Activated T-cell treated with anti-CD3 and anti-CD28 coated beads, Interleukin-2, amount 50 U/mL, for 4 hours (primary cell): Measurements from ENCODE around the gene C19orf44. TPM values are rescaled to one million over a fixed set of nuclear protein-coding genes. Genes with fewer than 3 reads are reported as not detected.
"Not testable (repeated sequence)": the region's sequence is repeated elsewhere in the genome, so short reads cannot be mapped to it uniquely, and the experiment has no call there.

ENCODE experiments used
- ATAC-seq, 2 donors: fragments of 200-7000 bp; cut with Tn5 transposase; one replicate each; pipeline ENCODE4 v1.10.0; 2021
- DNase-seq: peaks from one replicate; pipeline ENCODE4 v3.0.0-alpha.2; 2020
- H3K27me3 Mint-ChIP-seq: one replicate; pipeline ENCODE4 v1.8.0; 2021; ENCODE audit warnings: low read depth, mixed read lengths
- H3K36me3 Mint-ChIP-seq: one replicate; pipeline ENCODE4 v1.8.0; 2022; ENCODE audit warnings: mixed read lengths; ENCODE audit not compliant: insufficient read depth
- H3K4me1 Mint-ChIP-seq: one replicate; pipeline ENCODE4 v1.8.0; 2021; ENCODE audit warnings: low read depth, mixed read lengths
- H3K4me3 Mint-ChIP-seq: one replicate; pipeline ENCODE4 v1.8.0; 2021; ENCODE audit warnings: mild to moderate bottlenecking, moderate library complexity, mixed read lengths
- H3K9me3 Mint-ChIP-seq: one replicate; pipeline ENCODE4 v1.8.0; 2021; ENCODE audit warnings: mixed read lengths
- total RNA-seq, 3 donors: library from RNA; stranded (reverse); gene quantifications; one replicate each; pipeline ENCODE4 v1.2.1, GENCODE V29; 2021

C19orf44 gene
- total RNA-seq, 3 donors from 2014 or later: 2.4 to 3.2 (median 2.7) TPM

DNA sequence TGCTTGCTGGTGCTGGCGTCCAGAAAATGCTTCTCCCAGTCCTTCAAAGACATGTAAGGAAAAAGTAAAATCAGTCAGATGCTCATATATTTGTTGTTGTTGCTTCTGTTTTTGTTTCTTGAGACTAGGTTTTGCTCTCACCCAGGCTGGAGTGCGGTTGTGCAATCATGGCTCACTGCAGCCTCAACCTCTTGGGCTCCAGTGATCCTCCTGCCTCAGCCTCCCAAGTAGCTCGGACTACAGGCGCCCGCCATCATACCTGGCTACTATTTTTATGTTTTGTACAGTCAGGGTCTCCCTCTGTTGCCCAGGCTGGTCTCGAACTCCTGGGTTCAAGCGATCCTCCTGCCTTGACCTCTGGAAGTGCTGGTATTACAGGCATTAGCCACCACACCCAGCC lies 13.4 kb upstream of the C19orf44 start:
- Mint-ChIP-seq H3K4me1 (no peaks in the 10 kb centered on the region), H3K4me3 (no peak overlapping the region), H3K9me3 (no peaks in the 10 kb centered on the region), H3K36me3 (no peaks in the 10 kb centered on the region), H3K27me3 (no peaks in the 10 kb centered on the region)
- DNase-seq: no peak
- no peak for ATAC-seq

DNA sequence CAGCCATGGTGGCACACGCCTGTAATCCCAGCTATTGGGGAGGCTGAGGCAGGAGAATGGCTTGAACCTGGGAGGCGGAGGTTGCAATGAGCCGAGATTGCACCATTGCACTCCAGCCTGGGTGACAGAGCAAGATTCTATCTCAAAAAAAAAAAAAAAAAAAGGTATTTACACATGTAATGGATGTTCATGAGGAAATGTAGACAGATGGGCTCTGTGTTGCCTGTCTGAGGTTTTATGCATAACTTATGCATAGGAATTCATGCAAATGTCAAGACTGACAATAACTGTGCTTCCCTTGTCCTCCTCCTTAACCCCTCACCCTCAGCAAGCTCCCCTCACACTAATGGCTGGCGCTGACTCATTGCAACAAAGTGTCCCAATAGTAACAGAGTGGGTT lies 9.7 kb upstream of the C19orf44 start:
- H3K4me1 Mint-ChIP-seq, DNase-seq, H3K36me3 Mint-ChIP-seq, H3K27me3 Mint-ChIP-seq, H3K4me3 Mint-ChIP-seq, H3K9me3 Mint-ChIP-seq, ATAC-seq: not testable (repeated sequence)

DNA sequence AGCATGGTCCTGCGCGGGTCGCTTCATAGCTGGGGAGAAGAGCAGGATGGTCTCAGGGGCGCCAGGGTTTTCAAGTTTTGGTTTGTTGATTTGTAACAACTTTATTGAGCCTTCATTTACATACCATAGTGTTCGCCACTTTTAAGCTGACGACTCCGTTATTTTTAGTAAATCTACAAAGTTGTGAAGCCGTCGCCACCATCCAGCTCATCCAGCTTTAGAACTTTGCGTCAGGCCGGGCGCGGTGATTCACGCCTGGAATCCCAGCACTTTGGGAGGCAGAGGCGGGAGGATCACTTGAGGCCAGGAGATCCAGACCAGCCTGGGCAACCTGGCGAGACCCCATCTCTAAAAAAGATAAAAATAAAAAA lies 404 bp downstream of the C19orf44 start:
- H3K9me3 Mint-ChIP-seq: no peaks in the 10 kb centered on the region
- ATAC-seq (no peak), DNase-seq (no peak)
- peak overlapping the region; percentile 91 for H3K4me3 Mint-ChIP-seq
- no peaks in the 10 kb centered on the region for H3K27me3 Mint-ChIP-seq
- peaks cover 5% of the 10 kb centered on the region for H3K36me3 Mint-ChIP-seq
- H3K4me1 Mint-ChIP-seq: peaks cover 10% of the 10 kb centered on the region

DNA sequence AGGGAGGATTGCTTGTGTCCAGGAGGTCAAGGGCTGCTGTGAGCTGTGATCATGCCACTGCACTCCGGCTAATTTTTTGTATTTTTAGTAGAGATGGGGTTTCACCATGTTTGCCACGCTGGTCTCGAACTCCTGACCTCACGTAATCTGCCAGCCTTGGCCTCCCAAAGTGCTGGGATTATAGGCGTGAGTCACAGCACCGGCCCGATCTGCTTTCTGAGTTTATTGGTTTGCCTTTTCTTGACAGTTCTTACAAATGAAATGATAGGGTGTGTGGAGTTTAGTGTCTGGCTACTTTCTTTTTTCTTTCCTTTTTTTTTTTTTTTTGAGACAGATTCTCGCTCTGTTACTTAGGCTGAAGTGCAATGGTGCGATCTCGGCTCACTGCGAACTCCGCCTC lies 848 bp downstream of the C19orf44 start:
- peak overlapping the region; percentile 91 for H3K4me3 Mint-ChIP-seq
- no peak for DNase-seq
- no peaks in the 10 kb centered on the region for H3K27me3 Mint-ChIP-seq
- peaks cover 5% of the 10 kb centered on the region for H3K36me3 Mint-ChIP-seq
- no peaks in the 10 kb centered on the region for H3K9me3 Mint-ChIP-seq
- peaks cover 10% of the 10 kb centered on the region for H3K4me1 Mint-ChIP-seq
- ATAC-seq: no peak

DNA sequence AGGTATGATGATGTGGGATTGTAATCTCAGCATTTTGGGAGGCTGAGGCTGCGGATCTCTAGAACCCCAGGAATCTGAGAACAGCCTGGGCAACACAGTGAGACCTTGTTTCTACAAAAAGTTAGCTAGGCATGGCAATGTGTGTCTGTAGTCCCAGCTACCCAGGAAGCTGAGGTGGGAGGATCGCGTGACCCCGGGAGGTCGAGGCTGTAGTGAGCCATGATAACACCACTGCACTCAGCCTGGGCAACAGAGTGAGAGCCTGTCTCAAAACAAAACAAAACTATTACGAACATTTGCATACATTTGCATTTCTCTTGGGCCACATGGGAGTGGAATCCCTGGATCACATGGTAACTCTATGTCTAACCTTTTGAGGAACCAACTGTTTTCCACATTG lies 1.6 kb downstream of the C19orf44 start:
- H3K27me3 Mint-ChIP-seq: no peaks in the 10 kb centered on the region
- H3K4me1 Mint-ChIP-seq: peaks cover 10% of the 10 kb centered on the region
- peak overlapping the region; percentile 91 for H3K4me3 Mint-ChIP-seq
- ATAC-seq: no peak
- H3K36me3 Mint-ChIP-seq: peaks cover 8% of the 10 kb centered on the region
- DNase-seq: no peak
- no peaks in the 10 kb centered on the region for H3K9me3 Mint-ChIP-seq

DNA sequence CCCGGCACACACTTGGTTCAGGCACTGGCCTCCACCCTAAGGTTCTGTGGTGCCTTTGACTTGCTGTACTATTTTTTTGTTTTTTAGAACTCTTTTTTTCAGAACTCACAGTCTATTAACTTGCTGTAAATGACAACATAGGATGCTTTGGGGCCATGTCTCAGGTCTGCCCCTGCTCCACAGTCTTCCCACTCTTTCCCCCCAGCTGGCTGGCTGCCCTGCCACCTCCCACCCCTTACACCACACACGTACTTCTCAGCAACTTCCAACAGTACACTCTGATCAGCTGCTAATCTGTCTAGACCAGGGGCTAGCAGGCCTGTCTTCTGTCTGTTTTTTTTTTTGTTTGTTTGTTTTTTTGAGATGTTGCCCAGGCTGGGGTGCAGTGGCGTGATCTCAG lies 8.1 kb downstream of the C19orf44 start:
- DNase-seq (no peak), ATAC-seq (no peak)
- no peaks in the 10 kb centered on the region for H3K9me3 Mint-ChIP-seq
- no peak overlapping the region for H3K4me3 Mint-ChIP-seq
- H3K4me1 Mint-ChIP-seq: no peaks in the 10 kb centered on the region
- H3K27me3 Mint-ChIP-seq: no peaks in the 10 kb centered on the region
- H3K36me3 Mint-ChIP-seq: peaks cover 11% of the 10 kb centered on the region

DNA sequence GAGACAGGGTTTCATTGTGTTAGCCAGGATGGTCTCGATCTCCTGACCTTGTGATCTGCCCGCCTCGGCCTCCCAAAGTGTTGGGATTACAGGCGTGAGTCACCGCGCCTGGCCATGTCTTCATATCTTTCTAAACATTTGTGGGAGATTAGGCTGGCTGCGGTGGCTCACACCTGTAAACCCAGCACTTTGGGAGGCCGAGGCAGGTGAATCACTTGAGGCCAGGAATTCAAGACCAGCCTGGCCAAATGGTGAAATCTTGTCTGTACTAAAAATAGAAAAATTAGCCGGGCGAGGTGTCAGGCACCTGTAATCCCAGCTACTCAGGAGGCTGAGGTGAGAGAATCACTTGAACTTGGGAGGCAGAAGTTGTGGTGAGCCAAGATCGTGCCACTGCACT lies 10.0 kb downstream of the C19orf44 start:
- not testable (repeated sequence) for ATAC-seq, H3K4me1 Mint-ChIP-seq, H3K27me3 Mint-ChIP-seq, H3K36me3 Mint-ChIP-seq, DNase-seq, H3K4me3 Mint-ChIP-seq, H3K9me3 Mint-ChIP-seq

DNA sequence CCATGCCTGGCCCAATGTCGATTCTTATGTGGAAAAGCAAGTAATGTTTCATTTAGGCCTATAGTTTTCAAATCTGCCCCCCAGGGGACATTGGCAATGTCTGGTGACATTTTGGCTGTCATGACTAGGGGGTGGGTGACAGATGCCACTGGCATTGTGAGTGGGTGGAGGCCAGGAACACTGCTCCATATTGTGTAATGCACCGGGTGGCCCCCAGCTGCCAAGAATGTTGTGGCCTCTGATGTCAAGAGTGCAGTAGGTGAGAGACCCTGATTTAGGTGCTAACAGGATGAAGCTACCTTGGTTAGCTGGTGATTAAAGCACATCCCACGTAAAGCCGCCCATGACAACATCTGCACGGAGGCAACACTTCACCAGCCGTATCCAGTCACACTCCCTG lies 10.8 kb downstream of the C19orf44 start:
- no peak for ATAC-seq
- no peaks in the 10 kb centered on the region for H3K27me3 Mint-ChIP-seq
- no peaks in the 10 kb centered on the region for H3K9me3 Mint-ChIP-seq
- H3K4me3 Mint-ChIP-seq: no peak overlapping the region
- peaks cover 8% of the 10 kb centered on the region for H3K36me3 Mint-ChIP-seq
- H3K4me1 Mint-ChIP-seq: no peaks in the 10 kb centered on the region
- DNase-seq: no peak

DNA sequence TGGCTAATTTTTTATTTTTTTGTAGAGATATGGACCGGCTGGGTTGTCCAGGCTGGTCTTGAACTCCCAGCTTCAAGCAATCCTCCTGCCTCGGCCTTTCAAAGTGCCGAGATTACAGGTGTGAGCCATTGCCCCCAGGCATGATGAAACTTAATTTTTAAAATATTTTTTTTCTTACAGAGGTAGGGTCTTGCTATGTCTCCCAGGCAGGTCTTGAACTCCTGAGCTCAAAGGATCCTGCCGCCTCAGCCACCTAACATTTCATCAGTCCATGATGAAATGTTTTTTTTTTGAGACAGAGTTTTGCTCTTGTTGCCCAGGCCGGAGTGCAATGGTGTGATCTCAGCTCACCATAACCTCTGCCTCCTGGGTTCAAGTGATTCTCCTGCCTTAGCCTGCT lies 12.4 kb downstream of the C19orf44 start:
- H3K27me3 Mint-ChIP-seq: no peaks in the 10 kb centered on the region
- peaks cover 8% of the 10 kb centered on the region for H3K36me3 Mint-ChIP-seq
- no peak for ATAC-seq
- no peaks in the 10 kb centered on the region for H3K4me1 Mint-ChIP-seq
- no peak overlapping the region for H3K4me3 Mint-ChIP-seq
- no peak for DNase-seq
- no peaks in the 10 kb centered on the region for H3K9me3 Mint-ChIP-seq

DNA sequence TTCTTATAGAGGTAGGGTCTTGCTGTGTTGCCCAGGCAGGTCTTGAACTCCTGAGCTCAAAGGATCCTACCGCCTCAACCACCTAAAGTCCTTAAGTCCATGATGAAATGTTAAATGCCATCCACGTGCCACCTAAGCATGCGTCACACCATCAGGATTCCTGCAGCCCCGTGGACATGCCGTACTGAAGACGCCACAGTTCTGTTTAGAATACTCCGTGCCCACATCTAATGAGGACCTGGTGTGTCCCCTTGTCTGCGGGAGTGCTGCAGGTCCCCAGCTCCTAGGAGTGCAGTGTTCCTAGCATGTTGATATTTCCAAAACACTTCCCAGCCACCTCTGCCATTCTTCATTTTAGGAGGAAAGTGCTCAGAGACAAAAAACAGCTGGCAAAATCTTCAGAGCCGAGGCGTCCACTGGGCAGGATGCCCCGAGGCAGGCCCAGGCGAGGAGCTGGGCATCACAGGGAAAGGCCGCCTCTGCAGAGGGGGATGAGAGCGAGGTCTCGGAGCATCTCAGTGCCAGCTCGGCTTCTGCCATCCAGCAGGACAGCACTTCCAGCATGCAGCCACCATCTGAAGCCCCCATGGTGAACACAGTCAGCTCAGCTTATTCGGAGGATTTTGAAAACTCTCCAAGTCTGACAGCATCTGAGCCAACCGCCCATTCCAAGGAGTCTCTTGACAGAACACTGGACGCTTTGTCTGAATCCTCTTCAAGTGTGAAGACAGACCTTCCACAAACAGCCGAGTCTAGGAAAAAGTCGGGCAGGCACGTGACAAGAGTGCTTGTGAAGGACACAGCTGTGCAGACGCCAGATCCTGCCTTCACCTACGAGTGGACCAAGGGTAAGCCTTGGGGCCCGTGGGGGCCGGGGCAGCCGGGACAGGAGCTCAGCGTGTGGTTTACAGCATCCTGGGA lies 13.2 kb downstream of the C19orf44 start:
- Mint-ChIP-seq H3K9me3 (no peaks in the 10 kb centered on the region), H3K4me1 (no peaks in the 10 kb centered on the region), H3K27me3 (no peaks in the 10 kb centered on the region), H3K36me3 (peaks cover 8% of the 10 kb centered on the region), H3K4me3 (no peak overlapping the region)
- no peak for DNase-seq
- ATAC-seq: no peak

DNA sequence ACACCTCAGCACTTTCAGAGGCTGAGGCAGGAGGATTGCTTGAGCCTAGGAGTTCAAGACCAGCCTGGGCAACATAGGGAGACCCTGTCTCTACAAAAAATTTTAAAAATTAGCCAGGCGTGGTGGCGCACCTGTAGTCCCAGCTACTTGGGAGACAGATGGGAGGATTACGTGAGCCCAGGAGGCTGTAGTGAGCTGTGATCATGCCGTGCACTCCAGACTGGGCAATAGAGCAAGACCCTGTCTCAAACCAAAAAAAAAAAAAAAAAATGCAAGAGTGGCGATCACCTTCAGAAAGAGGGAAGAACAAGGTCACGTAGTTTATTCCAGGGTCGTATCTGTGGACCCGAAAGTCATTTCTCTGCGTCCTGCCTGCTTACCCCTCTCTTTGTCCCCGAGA lies 16.4 kb downstream of the C19orf44 start:
- not testable (repeated sequence) for DNase-seq, H3K4me1 Mint-ChIP-seq, H3K9me3 Mint-ChIP-seq, H3K36me3 Mint-ChIP-seq, H3K4me3 Mint-ChIP-seq, H3K27me3 Mint-ChIP-seq, ATAC-seq

DNA sequence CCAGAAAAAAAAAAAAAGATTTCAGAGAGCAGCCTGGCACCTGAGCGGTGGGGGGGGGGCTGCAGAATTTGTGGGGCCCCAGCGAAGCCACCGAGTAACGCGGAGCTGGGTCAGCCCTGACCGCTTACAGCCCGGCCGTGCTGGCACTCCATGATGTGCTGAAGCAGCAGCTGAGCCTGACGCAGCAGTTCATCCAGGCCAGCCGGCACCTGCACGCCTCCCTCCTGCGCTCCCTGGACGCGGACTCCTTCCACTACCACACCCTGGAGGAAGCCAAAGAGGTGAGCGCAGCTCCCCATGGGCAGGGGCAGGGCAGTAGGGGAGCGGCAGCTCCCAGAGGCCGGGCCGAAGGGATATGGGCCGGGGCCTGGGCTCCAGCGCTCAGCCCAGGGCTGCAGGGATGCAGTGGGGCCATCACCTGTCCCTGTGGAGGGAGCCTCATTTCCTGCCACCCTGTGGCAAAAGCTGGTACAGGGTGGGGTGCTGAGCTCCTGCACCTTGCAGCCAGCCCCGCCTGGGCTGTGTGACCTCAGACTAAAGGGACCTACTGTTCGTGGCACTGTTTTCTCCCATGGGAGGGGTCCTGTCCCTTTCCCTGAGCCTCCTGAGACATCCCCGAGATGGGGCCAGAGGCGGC lies 18.3 kb downstream of the C19orf44 start:
- no peak for DNase-seq
- Mint-ChIP-seq H3K36me3 (peaks cover 17% of the 10 kb centered on the region), H3K4me1 (peaks cover 1% of the 10 kb centered on the region), H3K4me3 (no peak overlapping the region), H3K27me3 (no peaks in the 10 kb centered on the region), H3K9me3 (no peaks in the 10 kb centered on the region)
- no peak for ATAC-seq

DNA sequence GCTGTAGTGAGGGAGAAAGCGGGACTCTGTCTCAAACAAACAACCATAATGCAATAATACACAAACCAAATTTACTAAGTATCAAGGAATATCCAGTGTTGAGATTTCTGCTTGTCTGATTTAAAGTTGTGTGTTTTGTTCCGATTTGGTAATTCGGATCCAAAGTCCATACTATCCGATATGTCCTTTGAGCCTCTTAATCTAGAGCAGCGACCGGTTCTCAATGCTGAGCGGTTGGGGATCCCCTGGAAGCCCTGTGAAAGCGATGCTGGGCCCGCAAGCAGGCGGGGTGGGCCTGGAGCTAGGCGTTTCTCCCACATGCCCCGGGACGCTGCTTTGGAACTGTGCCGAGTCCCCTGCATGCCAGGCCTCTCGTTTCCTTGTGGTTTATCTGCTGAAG lies 20.2 kb downstream of the C19orf44 start:
- ATAC-seq (no peak), DNase-seq (no peak)
- Mint-ChIP-seq H3K36me3 (peaks cover 26% of the 10 kb centered on the region), H3K9me3 (no peaks in the 10 kb centered on the region), H3K4me1 (peaks cover 1% of the 10 kb centered on the region), H3K4me3 (no peak overlapping the region), H3K27me3 (no peaks in the 10 kb centered on the region)

DNA sequence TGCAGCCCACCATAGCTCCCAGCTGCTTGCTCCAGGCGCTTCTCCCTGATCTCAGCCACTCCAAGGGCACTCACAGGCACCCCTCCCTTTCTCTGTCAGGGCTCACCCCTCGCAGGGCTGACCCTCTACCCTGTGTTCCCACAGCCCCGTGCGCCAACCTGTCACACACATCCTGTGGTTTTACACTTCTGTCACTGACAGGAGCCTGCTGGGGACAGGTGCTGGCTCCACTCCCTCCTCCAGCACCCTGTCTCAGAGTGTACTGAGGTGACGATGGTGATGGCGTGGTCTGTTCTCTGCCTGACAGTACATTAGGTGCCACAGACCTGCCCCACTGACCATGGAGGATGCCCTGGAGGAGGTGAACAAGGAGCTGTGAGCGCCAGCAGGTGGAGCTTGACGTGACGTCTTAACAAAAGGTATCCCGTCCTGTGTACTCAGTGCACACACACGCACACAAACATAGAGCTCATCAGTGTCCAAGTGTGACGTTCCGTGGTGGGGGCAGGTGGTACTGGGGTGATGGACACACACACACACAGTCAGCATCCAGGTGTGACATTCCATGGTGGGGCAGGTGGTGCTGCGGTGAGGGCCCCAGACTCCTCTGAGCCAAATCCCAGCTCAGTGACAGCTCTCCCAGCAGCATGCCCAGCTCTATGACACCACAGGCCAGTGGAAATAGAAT lies 20.9 kb downstream of the C19orf44 start:
- Mint-ChIP-seq H3K27me3 (no peaks in the 10 kb centered on the region), H3K36me3 (peaks cover 25% of the 10 kb centered on the region), H3K4me3 (no peak overlapping the region), H3K9me3 (no peaks in the 10 kb centered on the region), H3K4me1 (peaks cover 1% of the 10 kb centered on the region)
- DNase-seq (no peak), ATAC-seq (peak in 1 of 2 donors; percentile 11)

DNA sequence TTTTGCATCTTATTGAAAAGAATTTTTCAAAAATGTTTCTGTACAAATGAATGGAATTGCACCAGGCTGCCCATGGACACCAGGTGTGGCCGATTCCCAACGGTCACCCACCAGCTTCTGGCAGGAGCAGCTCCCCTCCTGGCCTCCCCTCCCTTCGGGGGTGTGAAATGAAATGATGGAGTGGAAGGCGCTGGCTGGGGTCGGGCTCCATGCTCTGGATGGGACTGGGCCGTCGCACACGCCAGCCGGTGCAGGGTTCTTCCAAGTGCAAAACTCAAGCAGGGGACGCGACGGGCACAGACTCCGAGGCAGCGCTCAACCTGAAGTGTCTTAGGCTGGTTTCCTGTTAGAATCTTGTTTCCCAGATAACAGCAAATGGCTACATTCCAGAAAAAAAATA lies 21.9 kb downstream of the C19orf44 start:
- no peak for ATAC-seq
- Mint-ChIP-seq H3K9me3 (no peaks in the 10 kb centered on the region), H3K4me3 (no peak overlapping the region), H3K27me3 (no peaks in the 10 kb centered on the region), H3K36me3 (peaks cover 27% of the 10 kb centered on the region), H3K4me1 (peaks cover 1% of the 10 kb centered on the region)
- DNase-seq: no peak
